ENCODE results near the gene SRMS. TPM values are rescaled to one million over a fixed set of nuclear protein-coding genes. Genes with fewer than 3 reads are reported as not detected.

SRMS gene
- total RNA-seq, 2 donors from 2014 or later: not detected

DNA sequence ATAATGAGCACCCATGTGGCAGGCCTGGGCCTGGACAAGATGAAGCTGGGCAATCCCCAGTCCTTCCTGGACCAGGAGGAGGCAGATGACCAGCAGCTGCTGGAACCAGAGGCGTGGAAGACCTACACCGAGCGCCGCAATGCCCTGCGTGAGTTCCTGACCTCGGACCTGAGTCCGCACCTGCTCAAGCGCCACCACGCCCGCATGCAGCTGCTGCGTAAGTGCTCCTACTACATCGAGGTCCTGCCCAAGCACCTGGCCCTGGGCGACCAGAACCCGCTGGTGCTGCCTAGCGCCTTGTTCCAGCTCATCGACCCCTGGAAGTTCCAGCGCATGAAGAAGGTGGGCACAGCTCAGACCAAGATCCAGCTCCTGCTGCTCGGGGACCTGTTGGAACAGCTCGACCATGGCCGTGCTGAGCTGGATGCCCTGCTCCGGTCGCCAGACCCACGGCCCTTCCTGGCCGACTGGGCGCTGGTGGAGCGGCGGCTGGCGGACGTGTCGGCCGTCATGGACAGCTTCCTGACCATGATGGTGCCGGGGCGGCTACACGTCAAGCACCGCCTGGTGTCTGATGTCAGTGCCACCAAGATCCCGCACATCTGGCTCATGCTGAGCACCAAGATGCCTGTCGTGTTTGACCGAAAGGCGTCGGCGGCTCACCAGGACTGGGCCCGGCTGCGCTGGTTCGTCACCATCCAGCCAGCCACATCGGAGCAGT, 8.3 kb upstream of the SRMS start:
- Mint-ChIP-seq H3K36me3 (peaks cover 5% of the 10 kb centered on the region), H3K27ac (no peak overlapping the region)

DNA sequence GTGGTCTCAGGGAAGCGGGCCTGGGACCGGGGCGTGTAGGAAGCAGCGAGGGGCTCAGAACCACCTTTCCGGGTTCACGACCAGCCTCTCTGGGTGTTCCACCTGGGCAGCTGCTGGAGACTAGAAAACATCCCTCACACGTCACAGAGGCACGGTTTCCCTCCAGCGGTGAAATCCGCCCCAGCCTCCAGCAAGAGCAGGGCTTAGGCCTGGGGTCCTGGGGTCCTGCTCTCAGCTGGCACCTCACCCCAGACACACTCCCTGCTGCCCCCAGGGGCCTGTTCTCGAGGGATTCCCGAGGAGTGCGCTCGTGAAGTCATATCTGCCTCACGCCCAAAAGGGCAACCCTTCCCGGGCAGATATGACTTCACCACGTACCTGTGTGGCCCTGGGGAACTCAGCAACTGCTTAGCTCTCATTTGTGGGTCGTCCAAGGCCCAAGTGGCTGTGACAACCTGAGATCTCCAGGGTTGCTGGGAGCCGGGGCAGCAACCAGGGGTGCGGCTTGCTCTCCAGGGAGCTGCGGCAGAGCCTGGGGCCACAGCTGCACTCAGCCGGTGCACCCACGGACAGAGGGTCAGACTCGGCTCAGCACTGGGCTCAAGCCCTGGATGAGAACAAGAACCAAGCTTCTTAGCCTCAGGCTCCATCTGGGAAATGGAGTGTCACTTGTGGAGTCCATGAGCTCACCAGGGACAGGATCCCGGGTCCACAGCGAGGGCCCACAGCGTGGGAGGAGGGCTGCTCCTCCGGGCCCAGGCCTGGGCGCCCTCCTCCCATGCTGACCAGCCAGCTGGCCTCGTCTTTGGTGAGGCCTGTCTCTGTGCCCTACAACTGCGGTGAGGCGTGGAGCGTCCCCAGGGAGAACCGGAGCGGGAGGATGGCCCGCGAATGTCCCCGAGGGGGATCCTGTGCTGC, 7.1 kb upstream of the SRMS start:
- no peaks in the 10 kb centered on the region for H3K27me3 Mint-ChIP-seq
- peaks cover 6 to 10% of the 10 kb centered on the region in 2 donors for H3K4me1 Mint-ChIP-seq (ENCODE audit: low read depth in 2 of 2)
- no peaks in the 10 kb centered on the region for H3K36me3 Mint-ChIP-seq
- no peak for DNase-seq (ENCODE audit: low spot score)
- H3K9me3 Mint-ChIP-seq: no peaks in the 10 kb centered on the region
- no peak overlapping the region for H3K27ac Mint-ChIP-seq
- no peak for ATAC-seq
- H3K4me3 Mint-ChIP-seq: no peak overlapping the region

More for the DNA sequence above, 8.3 kb upstream of the SRMS start:
- no peak overlapping the region for H3K4me3 Mint-ChIP-seq
- DNase-seq (ENCODE audit: low spot score): no peak
- no peaks in the 10 kb centered on the region for H3K27me3 Mint-ChIP-seq
- H3K4me1 Mint-ChIP-seq (ENCODE audit: low read depth in 2 of 2): peaks cover 6 to 12% of the 10 kb centered on the region in 2 donors
- no peak for ATAC-seq
- no peaks in the 10 kb centered on the region for H3K9me3 Mint-ChIP-seq

DNA sequence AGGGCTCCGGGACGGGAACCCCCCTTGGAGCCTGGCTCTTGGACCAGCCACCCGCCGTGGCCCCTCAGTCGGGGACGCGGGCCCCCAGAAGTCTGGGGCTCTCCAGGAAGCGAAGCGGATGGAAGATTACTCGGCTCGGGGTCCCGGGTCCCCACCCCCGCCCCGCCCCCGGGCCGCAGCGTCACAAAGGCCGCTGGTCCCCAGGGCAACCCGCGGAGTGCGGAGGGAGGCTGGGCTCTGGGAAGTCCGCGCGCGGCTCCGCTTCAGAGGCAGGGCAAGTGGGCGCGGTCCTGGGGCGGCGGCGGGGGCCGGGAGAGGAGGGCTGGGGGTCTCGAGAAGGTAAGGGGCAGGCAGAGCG, 6.4 kb upstream of the SRMS start, which contains the start of gene FNDC11:
Gene FNDC11, plus strand, starts transcription at position 227 of the 358 bp plus-strand sequence. CDS start 1,505 bp downstream, outside the sequence.
- Mint-ChIP-seq H3K27me3 (peaks cover 0 to 4% of the 10 kb centered on the region in 2 donors), H3K9me3 (no peaks in the 10 kb centered on the region), H3K4me3 (peak within 1 kb of the TSS; percentile 41), H3K4me1 (ENCODE audit: low read depth in 2 of 2) (peaks cover 6 to 10% of the 10 kb centered on the region in 2 donors), H3K27ac (peak within 1 kb of the TSS; percentile 17 to 51), H3K36me3 (no peaks in the 10 kb centered on the region)
- ATAC-seq (peak; percentile 27 to 58), DNase-seq (ENCODE audit: low spot score) (no peak)

DNA sequence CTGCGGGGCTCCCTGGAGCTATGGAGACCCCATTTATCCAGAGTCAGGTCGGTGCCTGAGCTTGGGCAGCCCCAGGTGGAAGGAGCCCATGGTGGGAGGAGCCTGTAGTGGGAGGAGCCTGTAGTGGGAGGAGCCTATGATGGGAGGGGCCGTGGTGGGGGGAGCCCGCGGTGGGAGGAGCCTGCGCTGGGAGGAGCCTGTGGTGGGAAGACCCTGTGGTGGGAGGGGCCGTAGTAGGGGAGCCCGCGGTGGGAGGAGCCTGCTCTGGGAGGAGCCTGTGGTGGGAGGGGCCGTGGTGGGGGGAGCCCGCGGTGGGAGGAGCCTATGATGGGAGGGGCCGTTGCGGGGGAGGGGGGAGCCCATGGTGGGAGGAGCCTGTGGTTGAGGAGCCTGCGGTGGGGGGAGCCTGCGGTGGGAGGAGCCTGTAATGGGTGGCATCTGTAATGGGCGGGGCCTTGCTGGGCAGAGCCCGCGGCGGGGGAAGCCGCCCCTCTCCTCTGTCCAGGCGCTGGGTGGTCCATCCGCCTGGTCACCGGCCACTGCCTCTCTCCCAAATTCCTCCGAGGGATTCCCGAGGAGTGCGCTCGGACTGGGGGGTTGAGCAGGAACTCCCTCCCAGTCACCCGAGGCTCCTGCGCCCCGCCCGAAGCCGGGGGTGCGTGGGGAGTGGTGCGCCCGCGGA, 5.8 kb upstream of the SRMS start:
- Mint-ChIP-seq H3K9me3 (no peaks in the 10 kb centered on the region), H3K36me3 (no peaks in the 10 kb centered on the region), H3K4me3 (peak overlapping the region; percentile 41), H3K27ac (peak overlapping the region; percentile 17 to 51), H3K27me3 (peaks cover 0 to 7% of the 10 kb centered on the region in 2 donors), H3K4me1 (ENCODE audit: low read depth in 2 of 2) (peaks cover 6 to 10% of the 10 kb centered on the region in 2 donors)
- ATAC-seq (peak; percentile 90 to 93), DNase-seq (ENCODE audit: low spot score) (peak; percentile 89)

DNA sequence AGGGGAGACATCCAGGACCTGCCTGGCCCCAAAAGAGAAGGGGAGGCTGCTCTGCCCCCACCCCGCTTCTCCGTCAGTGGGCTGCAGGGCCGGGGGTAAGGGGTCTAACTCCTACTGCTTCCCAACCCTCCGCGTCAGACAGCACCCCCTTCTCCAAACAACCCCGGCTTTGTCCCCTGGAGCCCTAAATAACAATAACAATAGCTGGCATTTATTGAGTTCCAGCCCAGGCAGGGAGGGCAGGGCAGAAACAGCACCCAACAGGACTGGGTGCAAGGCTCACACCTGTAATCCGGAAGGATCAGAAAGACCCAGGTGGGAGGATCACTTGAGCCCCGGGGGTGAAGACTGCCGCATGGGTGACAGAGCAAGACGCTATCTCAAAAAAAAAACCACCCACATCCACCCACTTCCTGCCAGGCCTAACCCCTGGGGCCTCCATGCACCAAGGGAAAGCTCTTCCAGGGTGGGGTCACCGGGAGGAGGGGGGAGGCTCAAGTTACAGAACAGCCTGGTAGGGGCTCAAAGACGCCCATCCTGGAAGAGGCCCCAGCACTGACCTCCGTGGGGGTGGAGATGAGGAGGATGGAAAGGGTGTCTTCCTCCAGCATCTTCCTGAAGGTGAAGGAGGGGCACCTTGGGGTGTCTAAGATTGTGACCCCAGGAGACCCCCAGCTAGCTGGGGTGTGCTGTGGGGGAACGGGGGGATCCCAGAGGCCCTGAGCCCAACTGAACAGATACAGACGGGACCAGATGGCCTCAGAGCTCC, 5.1 kb upstream of the SRMS start:
- Mint-ChIP-seq H3K9me3 (no peaks in the 10 kb centered on the region), H3K36me3 (no peaks in the 10 kb centered on the region), H3K4me3 (peak overlapping the region; percentile 41), H3K4me1 (ENCODE audit: low read depth in 2 of 2) (peaks cover 6 to 10% of the 10 kb centered on the region in 2 donors), H3K27me3 (peaks cover 0 to 7% of the 10 kb centered on the region in 2 donors), H3K27ac (peak overlapping the region; percentile 17 to 51)
- DNase-seq (ENCODE audit: low spot score) (no peak), ATAC-seq (peak in 1 of 2 donors; percentile 54)

DNA sequence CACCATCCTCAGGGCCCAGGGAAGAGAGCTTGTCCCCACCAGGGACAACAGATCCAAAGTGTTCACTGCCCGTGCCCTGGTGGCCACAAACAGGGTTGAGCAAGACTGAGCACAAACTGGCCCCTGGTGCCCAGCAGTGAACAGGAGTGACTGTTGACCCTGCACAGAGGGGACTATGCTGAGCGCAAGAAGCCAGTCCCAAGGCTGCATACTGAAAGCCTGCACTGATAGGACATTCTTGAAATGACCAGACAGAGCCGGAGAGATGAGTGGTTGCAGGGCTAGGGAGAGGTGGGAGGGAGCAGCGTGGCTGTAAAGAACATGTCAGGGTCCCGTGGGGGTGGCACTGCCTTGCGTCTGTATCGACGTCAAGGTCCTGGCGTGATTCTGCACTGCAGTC, 3.5 kb upstream of the SRMS start:
- ATAC-seq (no peak), DNase-seq (ENCODE audit: low spot score) (no peak)
- Mint-ChIP-seq H3K27ac (no peak overlapping the region), H3K4me1 (ENCODE audit: low read depth in 2 of 2) (peaks cover 6 to 7% of the 10 kb centered on the region in 2 donors), H3K36me3 (no peaks in the 10 kb centered on the region), H3K27me3 (peaks cover 0 to 9% of the 10 kb centered on the region in 2 donors), H3K9me3 (no peaks in the 10 kb centered on the region), H3K4me3 (no peak overlapping the region)

DNA sequence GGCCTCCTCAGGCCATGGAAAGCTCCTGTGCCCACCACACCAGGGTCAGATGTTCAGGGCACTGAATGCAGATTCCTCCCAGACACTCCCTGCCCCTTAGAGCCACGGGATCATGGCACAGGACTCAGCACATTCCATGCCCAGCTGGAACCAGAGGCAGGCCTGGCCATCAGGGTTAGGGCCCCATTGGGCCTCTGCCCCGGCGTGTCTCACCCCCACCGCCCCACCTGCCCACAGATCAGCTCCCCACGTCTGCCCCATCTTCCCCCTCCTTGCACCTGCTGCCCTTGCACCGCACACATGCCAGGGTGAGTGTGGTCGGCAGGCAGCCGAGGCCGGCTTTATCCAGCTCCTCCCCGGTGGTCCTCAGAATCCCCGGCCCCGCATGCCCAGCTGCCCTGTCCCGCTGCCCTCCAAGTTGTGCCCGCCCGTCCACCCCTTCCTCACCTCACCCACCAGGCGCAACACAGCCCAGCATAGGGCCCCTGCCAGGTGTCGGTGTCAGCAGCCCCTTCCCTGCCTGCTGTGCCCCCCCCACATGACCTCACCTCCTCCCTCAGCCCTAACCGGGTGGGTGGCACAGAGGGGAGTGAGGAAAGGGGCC, 2.2 kb upstream of the SRMS start:
- Mint-ChIP-seq H3K27me3 (peaks cover 0 to 9% of the 10 kb centered on the region in 2 donors), H3K4me1 (ENCODE audit: low read depth in 2 of 2) (peaks cover 6 to 7% of the 10 kb centered on the region in 2 donors), H3K27ac (no peak overlapping the region), H3K4me3 (no peak overlapping the region), H3K36me3 (no peaks in the 10 kb centered on the region), H3K9me3 (no peaks in the 10 kb centered on the region)
- ATAC-seq (no peak), DNase-seq (ENCODE audit: low spot score) (no peak)

DNA sequence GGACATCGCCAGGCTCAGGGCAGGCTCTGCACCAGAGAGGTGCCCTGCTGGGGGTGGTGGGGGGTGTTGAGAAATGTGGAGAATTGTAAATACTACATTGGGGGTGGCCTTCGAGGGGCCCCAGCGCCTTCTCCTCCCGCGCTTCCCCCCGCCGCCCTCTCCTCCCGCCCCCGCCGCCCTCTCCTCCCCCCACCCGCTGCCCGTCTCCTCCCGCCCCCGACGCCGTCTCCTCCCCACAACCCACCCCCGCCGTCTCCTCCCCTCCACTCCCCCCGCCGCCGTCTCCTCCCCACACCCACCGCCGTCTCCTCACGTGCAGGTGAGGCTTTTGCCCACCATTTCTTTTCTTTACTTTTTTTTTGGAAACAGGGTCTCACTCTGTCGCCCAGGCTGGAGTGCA, 1.5 kb upstream of the SRMS start:
- Mint-ChIP-seq H3K4me3 (no peak overlapping the region), H3K4me1 (ENCODE audit: low read depth in 2 of 2) (peaks cover 6 to 7% of the 10 kb centered on the region in 2 donors), H3K27ac (no peak overlapping the region), H3K27me3 (peaks cover under 1 to 9% of the 10 kb centered on the region in 2 donors), H3K36me3 (no peaks in the 10 kb centered on the region), H3K9me3 (no peaks in the 10 kb centered on the region)
- DNase-seq (ENCODE audit: low spot score) (no peak), ATAC-seq (no peak)

DNA sequence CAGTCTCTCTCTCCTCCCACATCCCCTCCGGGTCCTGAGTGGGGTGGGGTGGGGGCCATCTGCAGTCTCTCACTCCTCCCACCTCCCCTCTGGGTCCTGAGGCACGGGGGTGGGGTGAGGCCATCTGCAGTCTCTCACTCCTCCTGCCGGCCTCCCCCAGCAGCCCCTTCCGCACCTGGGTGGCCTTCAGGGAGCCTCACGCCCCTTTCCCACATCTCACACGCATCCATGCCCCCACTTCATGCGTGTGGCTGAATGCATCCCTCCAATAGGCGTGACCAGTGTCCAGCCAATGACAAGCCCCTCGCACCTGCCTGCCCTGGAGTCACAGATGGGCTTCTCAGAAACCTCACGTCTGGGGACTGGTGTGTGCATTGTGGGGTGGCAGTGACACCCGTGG, 993 bp upstream of the SRMS start:
- no peaks in the 10 kb centered on the region for H3K9me3 Mint-ChIP-seq

DNA sequence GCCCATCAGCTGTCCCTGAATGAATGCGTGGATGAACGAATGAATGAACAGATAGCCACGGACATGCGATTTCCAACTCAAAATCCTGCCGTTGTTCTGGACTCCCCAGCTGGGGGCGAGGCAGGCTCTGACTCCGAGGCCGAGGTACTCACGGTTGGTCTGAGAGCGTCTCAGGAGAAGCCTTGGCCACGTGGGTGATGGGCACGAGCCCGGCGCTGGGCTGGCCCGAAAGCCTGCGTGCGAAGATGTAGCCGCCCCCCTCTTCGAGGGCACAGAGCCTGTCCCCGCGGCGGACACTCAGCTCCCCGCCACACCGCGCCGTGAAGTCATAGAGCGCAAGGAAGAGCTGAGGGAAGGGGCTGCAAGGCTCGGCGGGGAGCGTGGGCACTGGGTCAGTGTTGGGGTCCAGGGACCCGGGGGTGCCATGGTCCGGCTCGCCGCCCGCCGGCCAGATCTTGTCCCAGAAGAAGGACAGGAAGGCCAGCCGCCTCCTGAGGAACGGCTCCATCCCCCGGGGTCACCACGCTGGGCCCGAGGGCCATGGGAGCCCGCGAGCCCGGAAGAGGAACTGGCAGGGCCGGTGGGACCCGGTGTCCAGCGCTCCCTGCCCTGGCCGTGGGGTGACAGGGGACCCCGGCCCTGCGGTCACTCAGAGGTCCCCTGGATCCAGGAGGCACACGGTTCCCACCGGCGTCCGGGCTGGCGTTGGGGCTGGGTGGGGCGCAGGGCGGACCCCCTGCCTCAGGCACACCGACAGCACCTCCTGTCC, 409 bp downstream of the SRMS start:
- H3K9me3 Mint-ChIP-seq: no peaks in the 10 kb centered on the region
- no peaks in the 10 kb centered on the region for H3K36me3 Mint-ChIP-seq
- peaks cover 3 to 5% of the 10 kb centered on the region in 2 donors for H3K4me1 Mint-ChIP-seq (ENCODE audit: low read depth in 2 of 2)
- no peak overlapping the region for H3K4me3 Mint-ChIP-seq
- H3K27ac Mint-ChIP-seq: no peak overlapping the region
- ATAC-seq (no peak), DNase-seq (ENCODE audit: low spot score) (no peak)
- peaks cover 7 to 9% of the 10 kb centered on the region in 2 donors for H3K27me3 Mint-ChIP-seq

More for the DNA sequence above, 993 bp upstream of the SRMS start:
- no peaks in the 10 kb centered on the region for H3K36me3 Mint-ChIP-seq
- no peak overlapping the region for H3K4me3 Mint-ChIP-seq
- no peak overlapping the region for H3K27ac Mint-ChIP-seq
- peaks cover 10% of the 10 kb centered on the region in 2 donors for H3K4me1 Mint-ChIP-seq (ENCODE audit: low read depth in 2 of 2)
- H3K27me3 Mint-ChIP-seq: peaks cover 5 to 9% of the 10 kb centered on the region in 2 donors
- no peak for ATAC-seq
- no peak for DNase-seq (ENCODE audit: low spot score)

DNA sequence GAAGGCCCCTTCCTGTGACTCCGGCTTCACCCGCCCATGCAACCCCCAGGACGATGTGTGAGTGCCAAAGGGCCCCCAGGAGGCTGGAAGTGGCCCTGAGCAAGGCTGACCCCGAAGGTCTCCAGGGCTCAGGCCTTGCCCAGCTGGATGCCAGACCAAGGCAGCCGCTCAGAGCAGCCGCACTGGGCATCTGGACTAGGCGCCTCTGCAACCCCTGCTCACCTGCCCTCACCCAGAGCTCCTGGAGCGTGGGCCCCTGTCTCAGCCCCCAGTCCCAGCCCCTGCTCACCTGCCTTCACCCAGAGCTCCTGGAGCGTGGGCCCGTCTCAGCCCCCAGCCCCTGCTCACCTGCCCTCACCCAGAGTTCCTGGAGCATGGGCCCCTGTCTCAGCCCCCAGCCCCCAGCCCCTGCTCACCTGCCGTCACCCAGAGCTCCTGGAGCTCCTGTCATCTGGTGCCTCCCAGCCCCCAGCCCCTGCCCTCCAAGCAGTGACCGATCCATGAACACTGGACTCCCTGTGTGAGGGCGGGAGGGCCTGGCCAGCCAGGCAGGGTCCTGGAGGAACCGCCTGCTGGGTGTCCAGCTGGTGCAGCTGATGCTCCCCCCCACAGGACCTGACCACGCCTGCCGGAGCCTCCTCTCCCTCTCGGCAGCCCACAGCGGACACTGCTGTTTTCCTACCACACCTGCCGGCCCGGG, 1.1 kb downstream of the SRMS start:
- DNase-seq (ENCODE audit: low spot score): no peak
- ATAC-seq: peak in 1 of 2 donors; percentile 8
- Mint-ChIP-seq H3K27me3 (peaks cover 7 to 9% of the 10 kb centered on the region in 2 donors), H3K36me3 (no peaks in the 10 kb centered on the region), H3K27ac (no peak overlapping the region), H3K4me3 (no peak overlapping the region), H3K9me3 (no peaks in the 10 kb centered on the region), H3K4me1 (ENCODE audit: low read depth in 2 of 2) (peaks cover 3 to 5% of the 10 kb centered on the region in 2 donors)

DNA sequence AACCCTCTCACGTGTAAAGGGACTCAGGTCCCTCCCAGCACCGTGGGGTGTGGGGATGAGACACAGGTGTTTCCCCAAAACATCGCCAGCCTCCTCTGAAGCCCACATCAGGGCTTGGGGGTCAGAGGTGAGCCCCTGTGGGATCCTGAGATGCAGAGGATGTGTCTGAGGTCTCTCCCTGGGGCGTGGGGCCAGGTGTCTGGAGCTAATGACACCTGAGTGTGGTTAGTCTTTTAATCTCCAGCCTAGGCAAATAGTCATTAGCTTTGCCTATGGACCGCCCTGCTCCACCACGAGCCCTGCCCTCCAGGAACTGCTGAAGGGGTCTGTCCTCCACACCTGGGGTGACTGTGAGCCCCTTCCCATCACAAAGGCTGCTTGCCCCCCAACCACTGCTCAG, 1.7 kb downstream of the SRMS start:
- Mint-ChIP-seq H3K36me3 (no peaks in the 10 kb centered on the region), H3K27ac (no peak overlapping the region), H3K27me3 (peaks cover 7 to 9% of the 10 kb centered on the region in 2 donors), H3K4me3 (no peak overlapping the region), H3K4me1 (ENCODE audit: low read depth in 2 of 2) (peaks cover 3 to 5% of the 10 kb centered on the region in 2 donors), H3K9me3 (no peaks in the 10 kb centered on the region)
- ATAC-seq (no peak), DNase-seq (ENCODE audit: low spot score) (no peak)
